PC-3 (cell line): ENCODE measurements around the gene ATG101. TPM values are rescaled to one million over a fixed set of nuclear protein-coding genes. Genes with fewer than 3 reads are reported as not detected.
"Not testable (repeated sequence)": the region's sequence is repeated elsewhere in the genome, so short reads cannot be mapped to it uniquely, and the experiment has no call there.

Experiments used
- ATAC-seq: fragments of 200-7000 bp; cut with Tn5 transposase; 2 replicates; pipeline ENCODE4 v1.9.1; 2020; ENCODE audit warnings: mild to moderate bottlenecking, moderate library complexity
- BruUV-seq: library from RNA; stranded (reverse); fragments of 400-500 nt; replicated peaks from 2 replicates; lab custom pipeline; 2021; lab: Mats Ljungman, UMichigan
- CTCF ChIA-PET: fragments of 300-600 bp; sonication (Branson Sonifier 250); formaldehyde crosslinking; loops from one replicate; lab custom pipeline; 2022; ENCODE audit warnings: antibody characterized with exemption; lab: Charles Lee
- POLR2A ChIA-PET: fragments of 300-600 bp; sonication (Branson Sonifier 250); formaldehyde crosslinking; loops from one replicate; lab custom pipeline; 2022; ENCODE audit warnings: antibody characterized with exemption; ENCODE audit not compliant: unreplicated experiment; lab: Charles Lee
- DNase-seq: peaks from one replicate; pipeline ENCODE4 v3.0.0-alpha.2; 2015
- H2AFZ ChIP-seq: fragments of 300-600 bp; sonication (generic); 2 replicates; pipeline ENCODE4 v1.6.0; 2016; ENCODE audit warnings: antibody characterized with exemption, low read length
- H3F3A ChIP-seq: fragments of 300-600 bp; sonication (generic); one replicate; pipeline ENCODE4 v1.6.0; 2017; ENCODE audit warnings: antibody characterized with exemption, low read length, control low read depth, mild to moderate bottlenecking; ENCODE audit not compliant: unreplicated experiment
- H3K27ac ChIP-seq: fragments of 300-600 bp; sonication (generic); 2 replicates; pipeline ENCODE4 v1.5.1; 2016; ENCODE audit warnings: mild to moderate bottlenecking, low read length
- H3K27me3 ChIP-seq: fragments of 300-600 bp; sonication (generic); 2 replicates; pipeline ENCODE4 v1.6.1; 2016; ENCODE audit warnings: low read length, mixed read lengths
- H3K36me3 ChIP-seq: fragments of 300-600 bp; sonication (generic); 2 replicates; pipeline ENCODE4 v1.6.1; 2016; ENCODE audit warnings: low read depth, mixed run types, low read length, mixed read lengths
- H3K4me1 ChIP-seq: fragments of 300-600 bp; sonication (generic); 2 replicates; pipeline ENCODE4 v1.5.1; 2016; ENCODE audit warnings: low read length; ENCODE audit not compliant: insufficient read depth
- H3K4me2 ChIP-seq: fragments of 300-600 bp; sonication (generic); 2 replicates; pipeline ENCODE4 v1.6.0; 2016; ENCODE audit warnings: low read length
- H3K4me3 ChIP-seq: fragments of 300-600 bp; sonication (generic); 2 replicates; pipeline ENCODE4 v1.5.1; 2016; ENCODE audit warnings: mild to moderate bottlenecking, low read length, mixed read lengths
- H3K79me2 ChIP-seq: fragments of 300-600 bp; sonication (generic); 2 replicates; pipeline ENCODE4 v1.6.1; 2017; ENCODE audit warnings: low read length, mixed read lengths
- H3K9ac ChIP-seq: fragments of 300-600 bp; sonication (generic); 2 replicates; pipeline ENCODE4 v1.6.0; 2016; ENCODE audit warnings: mild to moderate bottlenecking, low read length
- H3K9me2 ChIP-seq: fragments of 300-600 bp; sonication (generic); replicated peaks from 2 replicates; pipeline ENCODE4 v1.6.1; 2016; ENCODE audit warnings: mixed run types, low read length, mixed read lengths
- H3K9me3 ChIP-seq: fragments of 300-600 bp; sonication (generic); 2 replicates; pipeline ENCODE4 v1.6.1; 2016; ENCODE audit warnings: low read length, mixed read lengths
- H4K20me1 ChIP-seq: fragments of 300-600 bp; sonication (generic); 2 replicates; pipeline ENCODE4 v1.6.1; 2016; ENCODE audit warnings: low read length, mixed read lengths
- CTCF ChIP-seq: fragments of 300-600 bp; sonication (generic); conservative IDR thresholded peaks from 2 replicates; pipeline ENCODE4 v1.5.1; 2017; ENCODE audit warnings: antibody characterized with exemption, low read depth, mild to moderate bottlenecking, low read length
- EZH2 ChIP-seq: fragments of 300-600 bp; sonication (generic); IDR thresholded peaks from one replicate; pipeline ENCODE4 v1.6.1; 2017; ENCODE audit warnings: antibody characterized with exemption, mild to moderate bottlenecking, low read length; ENCODE audit not compliant: unreplicated experiment
- EZH2phosphoT487 ChIP-seq: fragments of 300-600 bp; sonication (generic); IDR thresholded peaks from 2 replicates; pipeline ENCODE4 v1.6.1; 2018; ENCODE audit warnings: mild to moderate bottlenecking, antibody characterized with exemption, low read length, borderline replicate concordance
- intact Hi-C: fragments of 100-400 bp; cut with micrococcal nuclease; formaldehyde crosslinking; loops from 2 replicates; pipeline ENCODE4 v1.9.0; 2023
- total RNA-seq: library from RNA; depleted of rRNA; stranded (reverse); fragments of >200 nt; gene quantifications from 2 replicates; pipeline ENCODE4 v1.2.3, GENCODE V29; 2014

The ATG101 gene
- total RNA-seq, 1 experiment from 2014 or later = 110 TPM

GRCh38 chr12:52097045-52097666 is 27.4 kb downstream of the ATG101 start:
- Histone ChIP-seq H3K27ac (no peak overlapping the region), H3K9me2 (no peaks in the 10 kb centered on the region), H2AFZ (no peak overlapping the region), H3K4me2 (no peak overlapping the region), H3K79me2 (no peaks in the 10 kb centered on the region), H3F3A (no peaks in the 10 kb centered on the region), H3K27me3 (no peaks in the 10 kb centered on the region), H4K20me1 (no peaks in the 10 kb centered on the region), H3K36me3 (no peaks in the 10 kb centered on the region), H3K4me1 (no peaks in the 10 kb centered on the region), H3K9ac (no peak overlapping the region), H3K4me3 (no peak overlapping the region), H3K9me3 (no peaks in the 10 kb centered on the region)
- ChIA-PET POLR2A (no interaction called here), CTCF (no interaction called here)
- DNase-seq (no peak), ATAC-seq (no peak)
- BruUV-seq = no TSS peak
- intact Hi-C loops = no loop called here
- TF ChIP-seq CTCF (no peak), EZH2 (no peak), EZH2phosphoT487 (no peak)

- H3K9ac ChIP-seq, BruUV-seq, H4K20me1 ChIP-seq, H3K27ac ChIP-seq, H3K9me3 ChIP-seq, H3K36me3 ChIP-seq, H3F3A ChIP-seq, DNase-seq, intact Hi-C loops, H3K79me2 ChIP-seq, H3K27me3 ChIP-seq, H2AFZ ChIP-seq, H3K4me1 ChIP-seq, H3K9me2 ChIP-seq, ATAC-seq, H3K4me3 ChIP-seq, POLR2A ChIA-PET, CTCF ChIA-PET, H3K4me2 ChIP-seq: not testable (repeated sequence)
These were observed 34.8 kb downstream of the ATG101 start for GRCh38 chr12:52104431-52105089.

- TF ChIP-seq CTCF = peak; percentile 51; the same call in 1 of the 2 replicates
- Histone ChIP-seq H3K4me1 (peaks cover 27% of the 10 kb centered on the region), H3K9ac (0 out of 2 replicates have a peak overlapping the region, but pooled peaks have one; percentile 15), H3K4me3 (peak overlapping the region; percentile 63), H2AFZ (peak overlapping the region; percentile 89), H3K4me2 (peak overlapping the region; percentile 93), H3K27ac (peak overlapping the region; percentile 76)
- DNase-seq = peak; percentile 95
- not testable (repeated sequence) for BruUV-seq, H3K9me2 ChIP-seq, ATAC-seq, H3F3A ChIP-seq, H3K79me2 ChIP-seq, H3K9me3 ChIP-seq, H3K27me3 ChIP-seq, H3K36me3 ChIP-seq, H4K20me1 ChIP-seq
- ChIA-PET POLR2A (interaction anchor here (0.6 kb wide), 1 partner anchor 84 kb away, joined by 3 read pairs; no protein-coding TSS in a partner anchor), CTCF (interaction anchor here (1.4 kb wide), 1 partner anchor 91 kb away, joined by 25 read pairs; no protein-coding TSS in a partner anchor)
- intact Hi-C loops = loop anchor here (1.0 to 5.0 kb wide), 2 partner anchors 34 to 91 kb away; no protein-coding TSS in a partner anchor
These were observed 46.7 kb downstream of the ATG101 start for GRCh38 chr12:52116222-52117125.

GRCh38 chr12:52117806-52118475 is 48.2 kb downstream of the ATG101 start:
- H3K27ac ChIP-seq, H3F3A ChIP-seq, H2AFZ ChIP-seq, H3K9me3 ChIP-seq, H3K9me2 ChIP-seq, BruUV-seq, DNase-seq, H3K79me2 ChIP-seq, H3K27me3 ChIP-seq, H4K20me1 ChIP-seq, H3K36me3 ChIP-seq, H3K9ac ChIP-seq, POLR2A ChIA-PET, ATAC-seq, H3K4me3 ChIP-seq, CTCF ChIA-PET, H3K4me2 ChIP-seq: not testable (repeated sequence)
- peaks cover 27% of the 10 kb centered on the region for H3K4me1 ChIP-seq
- intact Hi-C loops = loop anchor here (5.0 kb wide), 1 partner anchor 36 kb away; no protein-coding TSS in a partner anchor
